ENCODE data around the gene DYNLL1.

Gene DYNLL1

DNA sequence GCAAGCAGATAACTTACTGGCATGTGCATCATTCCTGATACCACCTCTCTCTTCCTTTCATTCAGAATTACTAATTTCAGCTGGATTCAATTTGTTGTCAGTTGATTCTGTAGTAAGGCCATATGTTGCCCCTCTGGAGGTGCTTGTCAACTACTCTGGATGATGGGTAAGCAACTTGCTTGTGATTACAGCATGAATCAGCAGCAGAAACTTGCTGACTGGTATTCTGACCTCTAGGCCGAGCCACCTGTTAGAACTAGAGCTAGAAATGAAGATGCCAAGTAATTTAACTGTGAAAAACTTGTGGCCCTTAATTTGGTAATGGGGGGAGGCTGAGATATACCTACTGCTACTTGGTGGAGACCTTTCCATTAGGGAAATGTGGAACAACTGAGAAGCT is 43.4 kb downstream of the DYNLL1 start:
- POLR2A ChIA-PET: interaction anchor here (1.0 to 2.4 kb wide), 2 partner anchors 43 to 248 kb away, joined by 3 to 7 read pairs; partner anchors contain the start of genes POP5 and RNU4-2
- CTCF ChIA-PET: no interaction called here
- DNase-seq (ENCODE audit: extremely low spot score): no peak
- no peak for TF ChIP-seq ELF4 (IDR thresholded peaks at IDR 0.05)
- TF ChIP-seq ZNF384 (IDR thresholded peaks at IDR 0.05): no peak
- TF ChIP-seq L3MBTL2 (conservative IDR thresholded peaks at IDR 0.05): no peak
- TF ChIP-seq NFRKB (IDR thresholded peaks at IDR 0.05): no peak
- TF ChIP-seq BHLHE40 (IDR thresholded peaks at IDR 0.05; ENCODE audit: borderline replicate concordance): no peak
- TF ChIP-seq CTBP1 (IDR thresholded peaks at IDR 0.05; ENCODE audit: borderline replicate concordance): no peak
- TF ChIP-seq FOXA1 (IDR thresholded peaks at IDR 0.05): no peak
- TF ChIP-seq FOXM1 (IDR thresholded peaks at IDR 0.05; ENCODE audit: borderline replicate concordance): no peak
- TF ChIP-seq ARNT (IDR thresholded peaks at IDR 0.05): no peak
- TF ChIP-seq PKNOX1 (IDR thresholded peaks at IDR 0.05): no peak
- no peak for TF ChIP-seq TARDBP (IDR thresholded peaks at IDR 0.05)
- TF ChIP-seq SP1 (IDR thresholded peaks at IDR 0.05): no peak
- no peak for TF ChIP-seq HDGF (IDR thresholded peaks at IDR 0.05; ENCODE audit: borderline replicate concordance)

GRCh38 chr12:120540445-120540844 is 44.5 kb downstream of the DYNLL1 start:
- POLR2A ChIA-PET: interaction anchor here (0.6 kb wide), 1 partner anchor 11 kb away, joined by 3 read pairs; the partner anchor contains the start of gene COQ5
- TF ChIP-seq LEF1 (IDR thresholded peaks at IDR 0.05; ENCODE audit: borderline replicate concordance) (no peak), SUZ12 (IDR thresholded peaks at IDR 0.05) (no peak), BHLHE40 (IDR thresholded peaks at IDR 0.05; ENCODE audit: borderline replicate concordance) (no peak), NFRKB (IDR thresholded peaks at IDR 0.05) (no peak), TARDBP (IDR thresholded peaks at IDR 0.05) (no peak), HDGF (IDR thresholded peaks at IDR 0.05; ENCODE audit: borderline replicate concordance) (no peak), ARNT (IDR thresholded peaks at IDR 0.05) (no peak), ELF4 (IDR thresholded peaks at IDR 0.05) (no peak)
- DNase-seq (ENCODE audit: extremely low spot score): no peak
- CTCF ChIA-PET: no interaction called here

DNA sequence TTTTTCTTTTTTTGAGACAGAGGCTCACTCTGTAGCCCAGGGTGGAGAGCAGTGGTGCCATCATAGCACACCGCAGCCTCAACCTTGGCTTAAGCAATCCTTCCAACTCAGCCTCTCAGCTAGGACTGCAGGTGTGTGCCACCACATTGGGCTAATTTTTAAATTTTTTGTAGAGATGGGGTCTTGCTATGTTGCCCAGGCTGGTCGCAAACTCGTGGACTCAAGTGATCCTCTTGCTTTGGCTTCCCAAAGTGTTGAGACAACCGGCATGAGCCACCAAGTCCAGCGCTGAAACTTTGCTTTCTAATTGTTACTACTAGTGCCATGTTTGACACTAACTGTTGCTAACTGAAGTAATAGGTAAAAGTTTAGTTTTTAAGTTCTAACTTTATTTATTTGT is 46.3 kb downstream of the DYNLL1 start:
- TF ChIP-seq TARDBP (IDR thresholded peaks at IDR 0.05) (no peak), LEF1 (IDR thresholded peaks at IDR 0.05; ENCODE audit: borderline replicate concordance) (no peak), PKNOX1 (IDR thresholded peaks at IDR 0.05) (no peak), ZNF384 (IDR thresholded peaks at IDR 0.05) (no peak), CTBP1 (IDR thresholded peaks at IDR 0.05; ENCODE audit: borderline replicate concordance) (no peak)
- no peak for DNase-seq (ENCODE audit: extremely low spot score)
- ChIA-PET CTCF (no interaction called here), POLR2A (no interaction called here)

GRCh38 chr12:120544691-120545090 is 48.8 kb downstream of the DYNLL1 start:
- TF ChIP-seq CTBP1 (IDR thresholded peaks at IDR 0.05; ENCODE audit: borderline replicate concordance) (no peak), PKNOX1 (IDR thresholded peaks at IDR 0.05) (0 out of 2 replicates have a peak, but pooled peaks have one; percentile 2)
- ChIA-PET CTCF (no interaction called here), POLR2A (no interaction called here)
- no peak for DNase-seq (ENCODE audit: extremely low spot score)

- ChIA-PET POLR2A (no interaction called here), CTCF (interaction anchor here (0.6 to 0.8 kb wide), 2 partner anchors 10 to 21 kb away, joined by 3 to 4 read pairs; no protein-coding TSS in a partner anchor)
- no peak for DNase-seq (ENCODE audit: extremely low spot score)
- TF ChIP-seq HDGF (IDR thresholded peaks at IDR 0.05; ENCODE audit: borderline replicate concordance): no peak
- no peak for TF ChIP-seq FOXM1 (IDR thresholded peaks at IDR 0.05; ENCODE audit: borderline replicate concordance)
- TF ChIP-seq ZNF384 (IDR thresholded peaks at IDR 0.05): no peak
- TF ChIP-seq ELF4 (IDR thresholded peaks at IDR 0.05): no peak
- TF ChIP-seq SUZ12 (IDR thresholded peaks at IDR 0.05): no peak
- TF ChIP-seq CTBP1 (IDR thresholded peaks at IDR 0.05; ENCODE audit: borderline replicate concordance): no peak
- no peak for TF ChIP-seq NFRKB (IDR thresholded peaks at IDR 0.05)
- no peak for TF ChIP-seq L3MBTL2 (conservative IDR thresholded peaks at IDR 0.05)
- no peak for TF ChIP-seq LEF1 (IDR thresholded peaks at IDR 0.05; ENCODE audit: borderline replicate concordance)
- TF ChIP-seq ARNT (IDR thresholded peaks at IDR 0.05): no peak
- TF ChIP-seq PKNOX1 (IDR thresholded peaks at IDR 0.05): no peak
- TF ChIP-seq FOXK2 (IDR thresholded peaks at IDR 0.05): no peak
- TF ChIP-seq FOXA1 (IDR thresholded peaks at IDR 0.05): no peak
- TF ChIP-seq TARDBP (IDR thresholded peaks at IDR 0.05): no peak
- TF ChIP-seq SP1 (IDR thresholded peaks at IDR 0.05): no peak
These were observed 50.1 kb downstream of the DYNLL1 start for GRCh38 chr12:120546050-120546386.

Data from HEK293T (cell line).